H1 (cell line): ENCODE results near the gene RNF208.

Source experiments
- CHD2 ChIP-seq: IDR thresholded peaks from 2 replicates; pipeline ENCODE4 v1.6.1; 2012; ENCODE audit warnings: low read length, improper control_type of control experiment
- CTCF ChIP-seq, 3 experiments: IDR thresholded peaks; 1 replicate in 2 of 3; 2 replicates in 1 of 3; pipeline versions ENCODE4 v1.5.1 to v1.6.1; 2011; ENCODE audit warnings: low read length in 3 of 3, mild to moderate bottlenecking in 3 of 3, inconsistent platforms in 2 of 3, low read depth in 1 of 3, moderate library complexity in 1 of 3; ENCODE audit not compliant: insufficient read depth in 1 of 3; ENCODE audit errors: control extremely low read depth in 1 of 3
- EP300 ChIP-seq, 2 experiments: IDR thresholded peaks; 1 replicate in 1 of 2; 2 replicates in 1 of 2; pipeline ENCODE4 v1.6.1; 2011 to 2012; ENCODE audit warnings: low read depth in 2 of 2, low read length in 2 of 2, mild to moderate bottlenecking in 2 of 2, borderline replicate concordance in 1 of 2, inconsistent platforms in 1 of 2, moderate library complexity in 1 of 2
- EZH2 ChIP-seq: fragments of 200-600 bp; sonication (generic); IDR thresholded peaks from 2 replicates; pipeline ENCODE4 v1.7.1; 2012; ENCODE audit warnings: low read depth, mild to moderate bottlenecking, moderate library complexity, low read length, inconsistent platforms; ENCODE audit not compliant: severe bottlenecking
- HDAC2 ChIP-seq, 2 experiments: fragments of 300-600 bp in 1 of 2; sonication (generic) in 1 of 2; IDR thresholded peaks; 2 replicates each; pipeline ENCODE4 v1.6.1; 2011 to 2012; ENCODE audit warnings: low read depth in 2 of 2, low read length in 2 of 2, mild to moderate bottlenecking in 2 of 2, moderate library complexity in 2 of 2, borderline replicate concordance in 1 of 2, inconsistent platforms in 1 of 2
- JUND ChIP-seq: IDR thresholded peaks from 2 replicates; pipeline ENCODE4 v1.6.1; 2011; ENCODE audit warnings: mild to moderate bottlenecking, improper control_type of control experiment, low read length
- KDM4A ChIP-seq: IDR thresholded peaks from one replicate; pipeline ENCODE4 v1.7.1; 2012; ENCODE audit warnings: low read depth, mild to moderate bottlenecking, moderate library complexity, low read length, inconsistent platforms; ENCODE audit not compliant: severe bottlenecking
- PHF8 ChIP-seq: fragments of 200-600 bp; sonication (generic); conservative IDR thresholded peaks from 2 replicates; pipeline ENCODE4 v1.7.1; 2012; ENCODE audit warnings: low read depth, mild to moderate bottlenecking, inconsistent platforms, low read length, moderate library complexity
- POLR2A ChIP-seq, 2 experiments: IDR thresholded peaks; 1 replicate in 1 of 2; 2 replicates in 1 of 2; pipeline ENCODE4 v1.6.1; 2011; ENCODE audit warnings: low read depth in 2 of 2, low read length in 2 of 2, mild to moderate bottlenecking in 2 of 2; ENCODE audit errors: control extremely low read depth in 1 of 2
- POLR2AphosphoS5 ChIP-seq: IDR thresholded peaks from 2 replicates; pipeline ENCODE4 v1.6.1; 2011; ENCODE audit warnings: low read depth, low read length
- SIN3A ChIP-seq, 2 experiments: IDR thresholded peaks in 1 of 2; conservative IDR thresholded peaks in 1 of 2; 2 replicates each; pipeline ENCODE4 v1.6.1; 2011 to 2012; ENCODE audit warnings: low read length in 2 of 2, improper control_type of control experiment in 1 of 2, low read depth in 1 of 2, mild to moderate bottlenecking in 1 of 2
- SP1 ChIP-seq: IDR thresholded peaks from 2 replicates; pipeline ENCODE4 v1.6.1; 2011; ENCODE audit warnings: low read depth, low read length
- SRF ChIP-seq: IDR thresholded peaks from 2 replicates; pipeline ENCODE4 v1.6.1; 2011; ENCODE audit warnings: mild to moderate bottlenecking, low read depth, low read length, moderate library complexity
- YY1 ChIP-seq: IDR thresholded peaks from 2 replicates; pipeline ENCODE4 v1.6.1; 2011; ENCODE audit warnings: low read depth, mild to moderate bottlenecking, low read length

- no peak for TF ChIP-seq CTCF (IDR thresholded peaks at IDR 0.05; ENCODE audit: control extremely low read depth in 1 of 3, insufficient read depth in 1 of 3, low read depth in 1 of 3, low read length in 3 of 3)
- no peak for TF ChIP-seq EP300 (IDR thresholded peaks at IDR 0.05; ENCODE audit: borderline replicate concordance in 1 of 2, low read depth in 2 of 2, low read length in 2 of 2)
- TF ChIP-seq POLR2AphosphoS5, result no peak
- TF ChIP-seq PHF8, result no peak
- no peak for TF ChIP-seq POLR2A (IDR thresholded peaks at IDR 0.05; ENCODE audit: control extremely low read depth in 1 of 2, low read depth in 2 of 2, low read length in 2 of 2)
- TF ChIP-seq SIN3A (conservative IDR thresholded peaks at IDR 0.05 in 1 of 2, IDR thresholded peaks at IDR 0.05 in 1 of 2; ENCODE audit: low read depth in 1 of 2, low read length in 2 of 2), result no peak
- TF ChIP-seq CHD2, result no peak
- no peak for TF ChIP-seq KDM4A
- TF ChIP-seq EZH2, result no peak
- no peak for TF ChIP-seq JUND
- no peak for TF ChIP-seq YY1
- no peak for TF ChIP-seq HDAC2 (IDR thresholded peaks at IDR 0.05; ENCODE audit: borderline replicate concordance in 1 of 2, low read depth in 2 of 2, low read length in 2 of 2)
- no peak for TF ChIP-seq SP1
- no peak for TF ChIP-seq SRF
Measured at GRCh38 chr9:137225699-137226331, 3.8 kb upstream of the RNF208 start.
